GM21360 (cell line): Measurements from ENCODE around the gene C17orf107.

Source experiments
- ATAC-seq: cut with Tn5 transposase; IDR thresholded peaks from one replicate; pipeline ENCODE4 v1.9.1; 2021; ENCODE audit warnings: mild to moderate bottlenecking, moderate library complexity; ENCODE audit not compliant: unreplicated experiment

C17orf107 gene

DNA sequence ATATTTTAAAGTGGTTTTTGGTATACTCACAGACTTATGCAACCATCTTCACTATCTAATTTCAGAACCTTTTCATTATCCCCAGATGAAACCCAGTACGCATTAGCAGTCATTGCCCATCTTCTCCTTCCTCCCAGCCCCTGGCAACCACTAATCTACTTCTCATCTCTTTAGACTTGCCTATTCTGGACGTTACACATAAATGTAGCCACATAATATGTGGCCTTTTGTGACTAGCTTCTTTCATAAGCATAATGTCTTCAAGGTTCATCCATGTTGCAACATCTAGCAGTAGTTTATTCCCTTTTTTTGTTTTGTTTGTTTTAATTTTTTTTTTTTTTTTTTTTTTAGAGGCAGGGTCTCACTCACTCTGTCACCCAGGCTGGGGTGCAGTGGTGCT is 28.5 kb upstream of the C17orf107 start:
- ATAC-seq: no peak

DNA sequence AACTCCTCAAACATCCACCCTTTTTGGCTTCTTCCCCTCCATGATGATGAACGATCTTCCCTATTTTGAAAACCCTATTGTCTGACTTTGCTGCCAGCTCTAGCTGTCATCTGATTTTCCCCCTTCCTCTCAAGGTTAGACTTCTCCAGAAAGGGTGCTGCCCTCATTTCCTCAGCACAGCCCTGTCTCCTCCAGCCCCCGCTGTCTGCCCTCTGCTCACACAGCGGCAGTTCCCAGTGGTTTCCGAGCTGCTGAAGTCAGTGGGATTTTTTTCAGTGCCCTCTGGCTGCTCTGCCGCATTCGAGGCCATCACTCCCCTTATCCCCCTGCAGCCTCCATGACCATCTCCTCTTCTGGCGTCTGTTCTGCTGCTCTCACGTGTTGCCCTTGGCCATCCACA is 26.6 kb upstream of the C17orf107 start:
- ATAC-seq: no peak

DNA sequence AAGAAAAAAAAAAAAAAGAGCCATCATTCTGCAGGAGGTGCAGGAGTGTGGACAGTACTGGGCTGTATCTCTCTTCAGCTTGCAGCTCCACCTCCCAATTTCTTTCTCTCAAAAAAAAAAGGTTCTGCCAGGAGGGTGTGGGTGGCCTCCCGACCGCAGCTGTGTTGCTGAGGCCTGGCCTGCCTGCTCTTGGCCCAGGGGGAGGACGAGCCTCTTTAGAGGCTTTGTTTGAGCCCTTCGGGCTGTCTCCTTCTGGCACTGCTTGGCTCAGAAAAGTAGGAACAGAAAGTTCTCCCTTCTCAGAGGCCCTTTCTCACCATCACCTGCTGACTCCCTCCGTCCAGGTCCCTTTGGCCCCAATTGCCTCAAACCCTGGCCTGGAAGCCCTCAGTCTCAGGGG is 22.2 kb upstream of the C17orf107 start:
- no peak for ATAC-seq

DNA sequence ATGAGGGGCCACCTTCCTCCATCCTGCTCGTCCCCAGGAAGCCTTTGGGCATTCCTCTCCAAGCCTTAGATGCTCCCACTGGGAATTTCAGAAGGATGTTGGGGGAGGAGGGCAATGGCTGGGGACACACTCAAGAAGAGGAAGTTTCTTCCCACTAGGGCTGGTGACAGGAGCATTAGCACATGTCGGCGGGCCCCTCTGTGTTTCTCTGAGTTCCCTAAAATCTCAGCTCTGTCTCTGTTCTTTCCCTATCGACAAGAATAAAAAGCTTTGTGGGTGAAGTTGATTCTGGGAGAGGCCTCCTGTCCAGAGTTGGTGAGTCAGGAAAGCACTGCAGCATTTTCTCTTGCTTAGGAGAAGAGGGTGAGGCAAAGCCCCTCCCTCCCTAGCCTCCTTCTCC is 19.7 kb upstream of the C17orf107 start:
- no peak for ATAC-seq

DNA sequence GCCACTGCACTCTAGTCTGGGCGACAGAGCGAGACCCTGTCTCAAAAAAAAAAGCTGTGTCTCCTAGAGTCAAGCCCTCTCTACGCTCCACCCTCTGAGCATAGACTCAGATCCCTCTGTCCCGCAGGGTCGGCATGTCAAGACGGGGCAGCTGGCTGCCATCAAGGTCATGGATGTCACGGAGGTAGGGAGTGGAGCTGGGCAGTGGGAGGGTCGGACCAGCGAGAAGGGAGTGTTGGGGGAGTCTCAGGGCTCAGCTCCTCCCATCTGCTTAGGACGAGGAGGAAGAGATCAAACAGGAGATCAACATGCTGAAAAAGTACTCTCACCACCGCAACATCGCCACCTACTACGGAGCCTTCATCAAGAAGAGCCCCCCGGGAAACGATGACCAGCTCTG is 18.5 kb upstream of the C17orf107 start:
- no peak for ATAC-seq

DNA sequence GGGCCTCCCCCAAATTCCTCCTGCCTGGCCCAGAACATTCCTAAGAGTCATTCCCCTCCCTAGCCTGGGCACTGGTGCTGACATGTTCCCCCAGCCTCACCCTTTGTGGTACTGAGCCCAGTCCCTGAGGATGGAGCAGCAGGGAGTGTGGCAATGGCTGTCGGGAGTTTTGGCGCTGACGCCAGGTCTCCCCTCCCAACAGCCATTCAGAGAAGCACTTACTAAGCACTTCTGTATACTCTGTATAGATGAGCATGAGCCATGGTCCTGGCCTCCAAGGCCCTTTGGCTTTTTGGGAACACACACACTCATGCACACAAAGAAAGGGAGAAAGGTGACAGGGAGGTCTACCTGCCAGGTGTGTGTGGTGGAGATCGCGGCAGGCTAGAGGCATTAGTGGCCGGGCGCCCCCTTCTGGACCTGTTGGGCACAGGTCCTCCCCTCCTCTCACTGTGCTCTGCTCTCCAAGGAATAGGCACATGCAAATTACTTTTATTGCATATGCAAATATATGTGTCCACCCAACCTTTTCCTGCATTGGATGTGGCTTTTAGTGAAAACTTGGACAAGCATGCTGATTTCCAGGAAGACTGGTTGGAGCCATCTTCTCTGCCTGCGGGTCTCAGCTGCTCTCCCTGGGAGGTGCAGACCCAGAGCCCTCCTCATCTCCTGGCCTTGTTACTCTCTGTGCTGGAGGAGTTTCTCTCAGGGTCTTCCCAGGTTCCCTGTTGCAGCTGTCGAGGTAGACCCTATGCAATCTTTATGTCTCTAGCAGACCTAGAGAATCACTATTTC is 17.4 kb upstream of the C17orf107 start:
- no peak for ATAC-seq

DNA sequence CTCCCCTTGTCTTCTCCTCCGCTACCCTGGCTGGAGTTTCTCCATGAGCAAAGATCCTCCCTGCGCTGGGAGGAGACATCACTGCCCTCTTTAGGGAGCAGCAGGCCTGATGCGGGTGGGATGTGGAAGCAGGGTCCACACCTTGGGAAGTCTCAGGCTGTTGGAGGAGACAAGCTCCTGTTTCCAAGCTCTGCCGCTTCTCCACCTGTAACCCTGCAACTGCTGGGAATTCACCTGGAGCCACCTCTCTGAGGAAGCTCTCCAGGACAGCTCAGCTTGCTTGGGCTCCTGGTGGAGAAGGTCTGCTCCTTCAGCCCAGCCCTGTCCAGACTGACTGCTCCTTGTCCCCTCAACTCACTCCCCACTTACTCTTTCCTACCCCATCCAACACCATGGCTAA is 14.8 kb upstream of the C17orf107 start:
- no peak for ATAC-seq

DNA sequence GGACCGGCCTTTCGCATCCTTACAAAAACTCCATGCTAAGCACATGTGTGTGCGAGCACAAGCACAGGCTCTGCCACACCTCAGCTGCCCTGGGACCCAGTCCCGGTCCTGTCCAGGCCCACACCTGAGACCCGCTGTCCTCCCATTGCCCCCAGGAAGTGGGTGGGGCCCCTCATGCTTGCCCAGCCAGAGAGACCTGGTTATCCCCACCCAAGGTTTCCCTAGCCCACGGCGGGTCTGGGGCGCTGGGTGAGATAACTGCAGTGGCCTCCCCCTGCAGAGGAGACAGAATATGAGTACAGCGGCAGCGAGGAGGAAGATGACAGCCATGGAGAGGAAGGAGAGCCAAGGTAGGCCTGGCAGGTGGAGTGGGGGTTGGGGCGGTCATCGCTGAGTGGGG is 12.5 kb upstream of the C17orf107 start:
- no peak for ATAC-seq

DNA sequence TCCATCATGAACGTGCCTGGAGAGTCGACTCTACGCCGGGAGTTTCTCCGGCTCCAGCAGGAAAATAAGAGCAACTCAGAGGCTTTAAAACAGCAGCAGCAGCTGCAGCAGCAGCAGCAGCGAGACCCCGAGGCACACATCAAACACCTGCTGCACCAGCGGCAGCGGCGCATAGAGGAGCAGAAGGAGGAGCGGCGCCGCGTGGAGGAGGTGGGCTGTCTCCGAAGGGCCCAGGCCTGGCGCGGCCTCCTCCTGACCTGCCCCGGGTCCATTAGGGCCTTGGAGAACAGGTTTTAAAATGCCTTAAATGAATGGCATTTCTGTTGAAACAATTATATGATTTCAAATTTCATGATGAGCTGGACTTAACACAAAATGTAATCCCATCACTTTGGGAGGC is 11.8 kb upstream of the C17orf107 start:
- ATAC-seq: no peak

DNA sequence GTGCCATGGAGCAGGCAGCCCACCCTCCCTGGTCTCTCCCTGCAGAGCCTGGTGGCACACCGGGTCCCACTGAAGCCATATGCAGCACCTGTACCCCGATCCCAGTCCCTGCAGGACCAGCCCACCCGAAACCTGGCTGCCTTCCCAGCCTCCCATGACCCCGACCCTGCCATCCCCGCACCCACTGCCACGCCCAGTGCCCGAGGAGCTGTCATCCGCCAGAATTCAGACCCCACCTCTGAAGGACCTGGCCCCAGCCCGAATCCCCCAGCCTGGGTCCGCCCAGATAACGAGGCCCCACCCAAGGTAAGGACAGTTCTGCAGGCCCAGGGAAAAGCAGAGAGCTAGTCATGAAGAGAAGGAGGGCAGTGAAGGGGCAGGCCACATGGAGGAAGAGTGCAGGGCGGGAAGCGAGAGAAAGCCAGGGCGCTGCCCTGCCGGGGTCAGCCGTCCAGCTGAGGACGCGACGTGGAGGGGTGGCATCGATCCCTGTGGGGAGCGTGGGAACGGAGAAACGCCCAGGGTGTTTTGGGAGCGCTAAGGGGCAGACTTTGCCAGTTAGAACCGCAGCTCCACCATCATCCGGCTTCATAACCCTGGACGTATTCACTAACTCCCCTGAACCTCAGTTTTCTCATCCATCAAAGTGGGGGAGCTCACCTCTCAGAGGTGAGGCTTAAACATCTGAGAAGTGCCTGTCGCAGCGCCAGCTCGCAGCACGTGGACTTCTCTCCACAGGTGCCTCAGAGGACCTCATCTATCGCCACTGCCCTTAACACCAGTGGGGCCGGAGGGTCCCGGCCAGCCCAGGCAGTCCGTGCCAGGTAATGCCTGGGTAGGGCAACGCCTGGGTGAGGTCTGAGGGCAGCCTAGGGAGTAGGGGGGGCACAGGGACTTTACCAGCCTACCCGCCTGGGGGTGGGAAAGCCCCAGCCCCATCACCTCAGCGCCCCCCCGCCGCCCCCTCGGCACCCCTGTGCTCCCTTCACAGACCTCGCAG is 7.6 kb upstream of the C17orf107 start:
- no peak for ATAC-seq

DNA sequence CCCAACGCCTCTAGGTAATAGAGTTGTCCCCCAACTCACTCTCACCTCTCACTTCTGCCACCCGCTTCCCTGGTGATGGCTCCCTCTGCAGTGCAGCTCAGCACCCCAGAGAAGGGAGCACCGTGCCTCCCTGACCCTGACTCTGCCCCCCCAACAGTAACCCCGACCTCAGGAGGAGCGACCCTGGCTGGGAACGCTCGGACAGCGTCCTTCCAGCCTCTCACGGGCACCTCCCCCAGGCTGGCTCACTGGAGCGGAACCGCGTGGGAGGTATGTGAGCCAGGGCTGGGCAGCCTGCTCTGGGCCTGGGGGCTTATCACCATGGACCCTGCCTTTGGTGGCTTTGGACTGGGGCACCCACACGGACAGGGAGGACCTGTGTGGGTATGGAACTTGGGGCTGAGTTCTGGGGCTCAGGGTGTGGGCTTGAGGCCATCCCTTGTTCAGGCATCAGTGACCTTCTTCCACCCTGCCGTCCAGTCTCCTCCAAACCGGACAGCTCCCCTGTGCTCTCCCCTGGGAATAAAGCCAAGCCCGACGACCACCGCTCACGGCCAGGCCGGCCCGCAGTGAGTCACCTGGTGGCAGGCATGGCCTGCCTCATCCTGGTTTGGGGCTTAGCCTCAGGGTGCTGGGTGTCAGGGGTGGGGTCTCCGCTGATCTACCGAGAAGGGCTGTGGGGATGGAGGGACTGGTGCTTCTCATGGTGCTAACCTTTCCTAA is 6.7 kb upstream of the C17orf107 start:
- ATAC-seq: no peak

DNA sequence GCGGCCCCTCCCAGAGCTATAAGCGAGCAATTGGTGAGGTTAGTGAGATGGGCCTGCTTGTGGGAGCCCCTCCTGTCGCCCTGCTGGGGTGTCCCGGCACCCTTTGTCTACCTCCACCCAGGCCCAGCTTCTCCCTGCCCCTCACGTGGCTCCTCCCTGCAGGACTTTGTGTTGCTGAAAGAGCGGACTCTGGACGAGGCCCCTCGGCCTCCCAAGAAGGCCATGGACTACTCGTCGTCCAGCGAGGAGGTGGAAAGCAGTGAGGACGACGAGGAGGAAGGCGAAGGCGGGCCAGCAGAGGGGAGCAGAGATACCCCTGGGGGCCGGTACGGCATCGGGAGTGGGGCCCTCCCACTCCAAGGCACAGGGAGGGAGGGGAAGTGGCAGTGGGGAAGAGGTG is 6.1 kb upstream of the C17orf107 start:
- ATAC-seq: no peak

DNA sequence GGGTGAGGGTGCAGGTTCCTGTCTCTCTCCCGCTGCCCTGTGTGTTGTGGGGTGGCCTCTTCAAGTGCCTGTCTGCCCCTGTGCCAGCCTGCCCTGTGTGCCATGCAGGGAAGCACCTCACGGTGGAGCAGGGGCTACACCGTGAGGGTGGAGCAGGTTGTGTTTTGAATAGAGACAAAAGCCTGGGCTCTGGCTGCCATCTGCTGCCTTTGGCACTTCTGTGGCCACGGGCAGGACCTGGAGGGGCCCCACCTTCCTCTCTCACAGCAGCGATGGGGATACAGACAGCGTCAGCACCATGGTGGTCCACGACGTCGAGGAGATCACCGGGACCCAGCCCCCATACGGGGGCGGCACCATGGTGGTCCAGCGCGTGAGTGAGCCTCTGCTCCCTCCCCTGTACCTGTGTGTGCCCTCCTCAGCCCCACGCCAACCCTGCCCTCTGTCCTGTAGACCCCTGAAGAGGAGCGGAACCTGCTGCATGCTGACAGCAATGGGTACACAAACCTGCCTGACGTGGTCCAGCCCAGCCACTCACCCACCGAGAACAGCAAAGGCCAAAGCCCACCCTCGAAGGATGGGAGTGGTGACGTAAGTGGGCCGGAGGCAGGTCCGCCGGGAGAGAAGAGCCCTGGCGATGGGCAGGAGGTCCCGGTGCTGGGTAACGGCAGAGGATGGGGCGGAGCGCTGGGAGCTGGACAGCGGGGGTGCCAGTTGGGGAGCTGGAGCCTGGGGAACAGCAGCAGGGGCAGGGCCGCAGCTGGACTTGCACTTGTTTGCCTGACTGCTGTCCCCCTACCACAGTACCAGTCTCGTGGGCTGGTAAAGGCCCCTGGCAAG is 5.4 kb upstream of the C17orf107 start:
- no peak for ATAC-seq

DNA sequence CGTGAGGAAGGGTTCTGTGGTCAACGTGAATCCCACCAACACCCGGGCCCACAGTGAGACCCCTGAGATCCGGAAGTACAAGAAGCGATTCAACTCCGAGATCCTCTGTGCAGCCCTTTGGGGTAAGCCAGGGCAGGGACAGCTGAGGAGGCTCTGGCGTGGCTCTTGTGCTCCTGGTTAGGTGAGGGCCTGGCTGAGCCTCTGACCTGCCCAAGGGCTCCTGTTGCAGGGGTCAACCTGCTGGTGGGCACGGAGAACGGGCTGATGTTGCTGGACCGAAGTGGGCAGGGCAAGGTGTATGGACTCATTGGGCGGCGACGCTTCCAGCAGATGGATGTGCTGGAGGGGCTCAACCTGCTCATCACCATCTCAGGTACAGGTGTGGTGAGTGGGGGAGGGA is 4.2 kb upstream of the C17orf107 start:
- ATAC-seq: no peak

DNA sequence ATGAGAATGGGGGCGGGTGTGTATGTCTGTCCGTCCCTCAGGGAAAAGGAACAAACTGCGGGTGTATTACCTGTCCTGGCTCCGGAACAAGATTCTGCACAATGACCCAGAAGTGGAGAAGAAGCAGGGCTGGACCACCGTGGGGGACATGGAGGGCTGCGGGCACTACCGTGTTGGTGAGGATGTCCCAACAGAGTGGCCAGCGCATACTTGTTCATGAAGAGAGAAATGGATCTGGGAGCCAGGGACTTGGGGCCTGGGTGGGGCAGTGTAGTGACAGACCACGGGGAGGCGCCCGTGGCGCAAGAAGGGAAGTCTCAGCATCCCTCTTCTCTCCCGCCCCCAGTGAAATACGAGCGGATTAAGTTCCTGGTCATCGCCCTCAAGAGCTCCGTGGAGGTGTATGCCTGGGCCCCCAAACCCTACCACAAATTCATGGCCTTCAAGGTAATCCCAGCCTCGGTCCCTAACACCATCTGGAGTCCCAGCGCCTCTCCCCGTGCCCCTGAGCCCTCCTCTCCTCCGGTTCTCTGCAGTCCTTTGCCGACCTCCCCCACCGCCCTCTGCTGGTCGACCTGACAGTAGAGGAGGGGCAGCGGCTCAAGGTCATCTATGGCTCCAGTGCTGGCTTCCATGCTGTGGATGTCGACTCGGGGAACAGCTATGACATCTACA is 3.5 kb upstream of the C17orf107 start:
- no peak for ATAC-seq

DNA sequence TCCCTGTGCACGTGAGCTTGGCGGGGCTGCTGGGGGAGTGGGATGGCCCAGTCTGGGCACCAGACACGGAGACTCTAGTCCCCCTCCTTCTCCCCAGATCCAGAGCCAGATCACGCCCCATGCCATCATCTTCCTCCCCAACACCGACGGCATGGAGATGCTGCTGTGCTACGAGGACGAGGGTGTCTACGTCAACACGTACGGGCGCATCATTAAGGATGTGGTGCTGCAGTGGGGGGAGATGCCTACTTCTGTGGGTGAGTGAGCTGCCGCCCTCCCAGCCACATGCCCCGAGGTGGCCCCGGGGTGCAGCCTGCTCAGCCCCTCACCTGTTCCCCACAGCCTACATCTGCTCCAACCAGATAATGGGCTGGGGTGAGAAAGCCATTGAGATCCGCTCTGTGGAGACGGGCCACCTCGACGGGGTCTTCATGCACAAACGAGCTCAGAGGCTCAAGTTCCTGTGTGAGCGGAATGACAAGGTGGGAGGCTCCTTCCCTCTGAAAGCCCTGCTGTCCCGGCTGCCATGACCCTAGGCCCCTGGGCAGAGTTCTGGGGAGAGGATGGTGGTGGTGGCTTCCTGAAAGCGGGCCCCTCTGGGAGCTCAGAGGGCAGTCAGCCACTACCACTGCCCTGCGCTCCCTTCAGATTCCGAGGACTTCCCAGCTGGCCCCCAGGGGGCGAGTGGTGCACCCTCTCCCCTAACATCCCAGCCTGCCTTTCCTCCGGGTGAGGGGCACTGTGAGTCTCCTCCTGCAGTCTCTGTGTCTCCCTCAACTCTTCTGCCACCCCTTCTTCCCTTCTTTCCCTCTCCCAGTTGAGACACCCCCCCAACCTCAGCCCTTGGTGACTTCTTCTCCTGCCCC is 2.8 kb upstream of the C17orf107 start:
- ATAC-seq: no peak

DNA sequence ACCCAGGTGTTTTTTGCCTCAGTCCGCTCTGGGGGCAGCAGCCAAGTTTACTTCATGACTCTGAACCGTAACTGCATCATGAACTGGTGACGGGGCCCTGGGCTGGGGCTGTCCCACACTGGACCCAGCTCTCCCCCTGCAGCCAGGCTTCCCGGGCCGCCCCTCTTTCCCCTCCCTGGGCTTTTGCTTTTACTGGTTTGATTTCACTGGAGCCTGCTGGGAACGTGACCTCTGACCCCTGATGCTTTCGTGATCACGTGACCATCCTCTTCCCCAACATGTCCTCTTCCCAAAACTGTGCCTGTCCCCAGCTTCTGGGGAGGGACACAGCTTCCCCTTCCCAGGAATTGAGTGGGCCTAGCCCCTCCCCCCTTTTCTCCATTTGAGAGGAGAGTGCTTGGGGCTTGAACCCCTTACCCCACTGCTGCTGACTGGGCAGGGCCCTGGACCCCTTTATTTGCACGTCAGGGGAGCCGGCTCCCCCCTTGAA is 2.1 kb upstream of the C17orf107 start:
- ATAC-seq: no peak

DNA sequence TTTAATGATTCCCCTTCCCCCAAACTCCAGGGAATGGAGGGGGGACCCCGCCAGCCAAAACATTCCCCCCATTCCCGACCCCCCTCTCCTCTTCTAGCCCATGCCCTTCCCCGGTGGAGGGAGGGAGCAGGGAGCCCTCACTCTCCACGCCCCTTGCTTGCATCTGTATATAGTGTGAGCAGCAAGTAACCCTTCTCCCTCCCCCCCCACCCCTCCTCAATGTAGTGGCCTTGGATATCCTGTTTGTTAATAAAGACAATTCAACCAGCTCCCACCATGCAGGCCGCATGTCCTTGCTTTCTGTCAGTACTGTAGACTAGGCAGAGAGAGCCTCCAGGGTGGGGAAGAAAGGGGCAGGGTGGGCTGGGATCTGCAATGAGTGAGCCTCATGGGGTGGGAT is 1.6 kb upstream of the C17orf107 start:
- no peak for ATAC-seq

DNA sequence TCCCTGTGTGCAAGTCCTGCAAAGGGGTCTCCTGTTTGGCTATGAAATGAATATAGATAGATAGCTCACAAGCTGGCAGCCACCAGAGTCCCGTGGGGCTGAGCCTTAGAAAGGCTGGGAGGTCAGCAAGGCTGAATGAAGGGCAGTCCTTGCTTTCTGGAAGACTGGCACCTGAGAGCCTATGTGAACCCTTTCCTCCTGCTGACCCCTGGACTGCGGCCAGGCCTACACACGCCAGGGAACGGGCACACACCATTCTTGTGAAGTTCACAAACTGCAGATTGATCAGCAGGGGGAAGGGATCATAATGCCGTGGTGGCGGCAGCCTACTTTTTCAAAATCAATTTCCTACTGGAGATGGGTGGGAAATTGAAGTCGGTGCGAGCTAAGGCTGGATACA is 985 bp upstream of the C17orf107 start:
- ATAC-seq: no peak
